GM19025 (cell line): ENCODE data around the gene BHLHA15.

Experiments used
- ATAC-seq: cut with Tn5 transposase; IDR thresholded peaks from one replicate; pipeline ENCODE4 v1.9.1; 2021; ENCODE audit warnings: mild to moderate bottlenecking, low read depth, moderate library complexity; ENCODE audit not compliant: unreplicated experiment

The BHLHA15 gene

GRCh38 chr7:98211221-98211675 lies at the start of gene BHLHA15:
BHLHA15 (plus strand) TSS chr7:98211439; CDS start chr7:98212310, 871 bp downstream.
- no peak for ATAC-seq

- ATAC-seq: no peak
These were observed 48.5 kb upstream of the BHLHA15 start for GRCh38 chr7:98162758-98163157.

DNA sequence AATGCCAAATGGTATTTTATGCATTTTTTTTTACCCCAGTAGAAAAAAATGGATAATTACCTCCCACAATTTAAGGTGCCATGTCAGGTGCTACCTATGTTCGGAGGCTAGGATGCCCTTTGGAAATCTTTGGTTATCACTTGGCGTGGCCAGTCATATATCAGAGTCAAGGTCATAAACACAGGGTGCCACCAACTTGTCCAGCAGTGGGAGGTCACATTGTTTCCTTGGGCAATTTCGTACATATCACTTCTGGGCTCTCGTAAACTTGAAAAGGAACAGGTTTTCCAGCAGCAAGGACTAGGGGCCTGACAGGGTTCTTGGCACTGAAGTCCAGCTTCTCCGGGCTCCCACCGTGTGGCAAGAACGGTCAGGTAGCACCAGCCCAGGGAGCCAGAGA lies 48.0 kb upstream of the BHLHA15 start:
- no peak for ATAC-seq

GRCh38 chr7:98163704-98164494 lies 47.3 kb upstream of the BHLHA15 start:
- ATAC-seq: no peak

GRCh38 chr7:98165827-98166667 lies 45.2 kb upstream of the BHLHA15 start:
- ATAC-seq: no peak

DNA sequence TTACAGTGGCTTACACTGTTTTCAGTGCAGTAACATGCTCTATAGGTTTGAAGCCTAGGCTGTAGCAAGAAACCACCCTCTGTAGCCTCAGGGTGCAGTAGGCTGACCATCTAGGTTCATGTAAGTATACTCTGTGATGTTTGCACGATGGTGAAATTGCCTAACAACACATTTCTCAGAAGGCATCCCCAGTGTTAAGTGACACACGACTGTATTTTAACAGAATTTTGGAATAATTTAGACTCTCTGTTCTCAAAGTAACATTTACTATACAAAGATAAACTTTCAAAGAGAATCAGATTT lies 44.6 kb upstream of the BHLHA15 start:
- no peak for ATAC-seq

- ATAC-seq: no peak
These were observed 43.6 kb upstream of the BHLHA15 start for GRCh38 chr7:98167653-98168052.

DNA sequence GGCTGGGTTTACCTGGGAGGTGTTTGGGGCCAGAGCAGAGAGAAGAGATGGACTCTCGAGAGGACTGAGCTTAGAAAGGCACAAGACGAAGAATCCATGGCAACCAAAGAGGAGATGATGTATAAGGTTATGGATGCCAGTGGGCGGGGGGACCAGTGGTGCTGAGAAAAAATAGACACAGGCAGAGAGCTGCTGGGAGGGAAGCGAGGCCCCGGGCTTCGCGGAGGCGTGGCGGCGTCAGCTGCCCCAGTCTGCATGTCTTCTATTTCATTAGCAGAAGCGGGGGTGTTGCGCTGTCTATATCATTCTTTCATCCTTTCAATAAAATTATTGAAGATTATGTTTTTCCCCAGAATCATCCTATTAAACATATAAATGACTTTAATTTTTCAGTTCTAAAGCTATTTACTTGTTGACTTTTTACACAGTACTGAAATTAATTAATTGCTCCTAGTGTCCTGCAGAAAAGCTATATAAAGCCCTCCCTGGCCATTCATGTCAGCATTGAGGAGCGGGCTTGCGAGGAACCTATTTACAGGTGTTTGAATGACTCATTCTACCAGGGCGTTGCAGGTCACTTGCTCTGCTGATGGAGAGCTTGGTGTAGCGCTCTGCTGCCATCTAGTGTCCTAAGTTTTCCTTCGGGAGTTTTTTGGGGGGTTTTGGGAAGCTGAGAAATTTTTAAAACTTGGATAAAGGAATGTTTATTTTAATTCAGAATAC lies 42.9 kb upstream of the BHLHA15 start:
- ATAC-seq: no peak

DNA sequence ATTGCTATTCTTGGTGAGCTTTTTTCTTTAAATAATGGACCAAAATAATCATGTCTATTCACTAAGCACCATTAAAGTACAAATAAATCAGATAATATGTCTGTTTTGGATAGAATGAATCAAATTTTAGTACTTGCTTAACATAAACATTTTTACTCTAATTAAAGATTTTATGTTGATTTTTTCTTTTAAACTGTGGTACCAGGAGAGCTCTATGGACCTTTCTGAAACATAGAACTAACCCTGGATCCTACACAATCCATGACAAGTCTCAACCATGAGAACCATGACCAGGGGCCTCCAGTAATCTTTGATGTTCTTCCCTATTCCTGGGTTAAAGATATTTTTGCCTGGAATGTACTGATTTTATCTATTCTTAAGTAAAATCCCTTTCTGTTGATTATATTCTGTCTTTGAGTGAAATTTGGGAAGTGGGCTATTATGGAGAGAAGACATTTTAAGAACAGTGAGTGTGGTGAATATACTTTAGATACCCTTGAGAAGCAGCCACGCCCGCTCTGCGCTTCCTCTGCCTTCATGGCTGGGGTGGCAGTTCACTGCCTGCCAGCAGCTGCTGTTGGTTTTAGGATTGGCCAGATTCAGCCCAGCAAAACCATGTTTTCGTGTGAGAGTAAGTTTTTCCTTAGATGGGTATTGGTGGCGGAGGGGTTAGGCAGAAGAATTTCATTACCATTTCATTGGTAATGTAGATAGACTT lies 42.2 kb upstream of the BHLHA15 start:
- ATAC-seq: no peak

- ATAC-seq: no peak
These were observed 40.3 kb upstream of the BHLHA15 start for GRCh38 chr7:98170966-98171365.

DNA sequence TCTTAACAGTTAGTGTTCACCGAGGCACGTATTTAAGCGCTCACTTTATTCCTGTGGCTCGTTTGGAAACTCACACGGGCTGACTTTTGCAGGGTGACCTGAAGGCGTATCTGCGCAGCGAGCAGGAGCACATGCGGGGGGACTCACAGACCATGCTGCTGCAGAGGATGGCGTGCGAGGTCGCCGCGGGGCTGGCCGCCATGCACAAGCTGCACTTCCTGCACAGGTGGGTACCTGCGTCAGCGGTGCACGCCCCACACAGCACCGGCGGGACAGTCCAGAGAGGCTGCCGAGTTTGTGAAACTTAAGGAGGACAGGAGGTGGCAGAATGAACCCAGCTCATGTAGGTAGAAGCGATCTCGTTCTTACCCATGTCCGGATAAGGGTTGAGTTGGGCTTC lies 39.8 kb upstream of the BHLHA15 start:
- ATAC-seq: no peak

DNA sequence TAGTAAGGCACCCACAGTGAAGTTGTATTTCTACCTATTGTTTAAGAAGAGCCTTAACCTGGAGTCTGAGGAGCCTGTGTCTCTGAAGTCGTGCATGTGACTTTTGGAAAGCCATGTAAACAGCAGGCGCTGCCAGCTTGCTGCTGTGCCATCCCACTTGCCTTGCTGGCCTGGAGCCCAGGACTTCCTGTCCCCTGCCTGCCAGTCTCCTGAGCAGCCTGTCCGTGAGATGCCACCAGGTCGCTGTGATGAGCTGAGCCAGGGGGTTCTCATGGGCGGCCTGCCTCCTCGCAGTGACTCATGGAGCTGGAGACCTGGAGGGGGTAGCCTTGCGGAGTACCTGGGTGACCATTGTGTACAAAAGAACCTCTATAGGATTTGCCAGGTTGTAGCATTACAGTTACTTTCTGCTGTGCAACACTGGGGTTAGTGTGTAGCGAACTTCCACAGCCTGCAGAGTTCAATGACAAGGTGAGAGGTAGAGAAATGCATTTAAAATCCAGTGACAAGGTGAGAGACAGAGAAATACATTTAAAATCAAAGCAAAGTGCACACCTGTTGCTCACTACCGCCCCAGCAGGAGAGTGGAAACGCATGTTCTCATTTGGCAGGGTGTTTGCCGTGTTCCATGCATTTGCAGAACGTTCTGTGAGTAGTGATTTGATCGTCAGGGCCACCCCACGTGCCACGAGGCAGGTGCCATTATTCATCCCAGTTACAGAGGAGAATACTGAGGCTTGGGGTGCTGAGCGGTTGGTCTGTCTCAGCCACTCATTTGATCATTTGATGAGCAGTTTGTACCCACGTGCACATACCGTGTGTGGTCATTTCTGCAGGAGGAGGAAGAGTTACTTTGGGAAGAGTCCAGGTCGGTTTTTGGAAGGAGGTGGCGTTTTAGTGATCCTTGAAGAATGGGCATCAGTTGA lies 36.6 kb upstream of the BHLHA15 start:
- no peak for ATAC-seq

DNA sequence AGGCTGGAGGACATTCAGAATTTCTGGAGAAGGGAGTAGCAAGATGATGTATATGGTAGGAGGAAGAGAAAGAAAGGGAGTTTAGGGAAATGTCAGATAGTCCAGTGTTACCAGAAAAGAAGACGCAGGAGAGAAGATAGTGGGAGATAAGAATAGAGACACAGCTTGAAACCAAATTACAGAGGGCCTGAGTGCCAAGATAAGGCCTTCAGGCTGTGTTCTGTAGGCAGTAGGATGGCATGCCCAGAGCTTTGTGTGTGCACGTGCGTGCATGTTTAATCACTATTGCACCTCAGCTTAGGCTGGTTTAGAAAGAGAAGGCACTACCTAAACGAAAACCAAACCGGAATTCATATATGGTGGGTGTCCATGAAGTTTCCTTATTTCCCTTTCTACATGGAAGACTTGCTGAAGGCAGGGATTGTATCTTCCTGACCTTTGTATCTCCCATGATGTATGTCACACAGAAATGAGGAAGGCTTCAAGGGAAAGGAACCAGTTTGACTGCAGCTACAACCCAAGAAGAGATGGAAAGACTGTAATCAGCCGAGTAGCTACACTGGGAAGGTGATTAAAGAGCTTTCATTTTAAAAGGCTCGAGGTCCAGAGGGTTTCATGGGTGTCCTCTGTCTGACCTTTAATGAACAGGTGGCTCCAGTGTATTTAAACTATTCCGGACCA lies 35.8 kb upstream of the BHLHA15 start:
- ATAC-seq: no peak

GRCh38 chr7:98177553-98177952 lies 33.7 kb upstream of the BHLHA15 start:
- ATAC-seq: no peak

GRCh38 chr7:98178321-98178720 lies 32.9 kb upstream of the BHLHA15 start:
- no peak for ATAC-seq

DNA sequence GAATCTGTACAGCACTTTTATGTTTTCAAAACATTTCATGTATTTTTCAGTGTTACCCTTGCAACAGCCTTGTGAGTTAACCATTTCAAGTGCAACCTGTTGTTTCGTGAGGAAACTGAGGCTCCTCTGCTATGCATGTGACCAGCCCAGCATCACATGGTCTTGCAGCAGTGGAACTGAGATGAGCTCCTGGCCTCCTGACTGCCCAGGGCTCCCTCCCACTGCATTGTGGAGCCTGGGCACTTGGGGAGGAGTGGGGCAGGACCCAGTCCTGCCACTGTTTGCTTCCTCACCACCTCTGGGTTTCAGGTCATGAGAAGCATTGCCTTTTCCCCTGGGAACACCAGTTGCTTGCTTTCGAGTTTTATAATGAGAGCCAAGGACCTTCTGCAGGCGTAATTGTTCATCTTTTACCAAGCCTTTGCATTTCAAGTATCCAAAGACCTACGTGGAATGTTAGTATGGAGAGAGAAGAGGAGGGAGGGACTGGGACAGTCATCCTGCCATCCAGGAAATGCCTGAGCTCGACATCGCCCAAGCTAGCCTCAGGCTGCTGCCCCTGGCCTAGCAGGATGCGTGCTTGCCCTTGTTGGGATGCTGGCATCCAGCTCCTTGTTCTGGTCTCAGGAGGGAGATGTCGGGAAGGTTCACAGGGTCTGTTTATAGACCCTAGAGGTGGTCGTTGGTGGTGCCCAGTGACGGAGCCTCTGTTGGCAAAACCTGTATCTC lies 32.3 kb upstream of the BHLHA15 start:
- no peak for ATAC-seq

- no peak for ATAC-seq
These were observed 30.5 kb upstream of the BHLHA15 start for GRCh38 chr7:98180751-98181150.

DNA sequence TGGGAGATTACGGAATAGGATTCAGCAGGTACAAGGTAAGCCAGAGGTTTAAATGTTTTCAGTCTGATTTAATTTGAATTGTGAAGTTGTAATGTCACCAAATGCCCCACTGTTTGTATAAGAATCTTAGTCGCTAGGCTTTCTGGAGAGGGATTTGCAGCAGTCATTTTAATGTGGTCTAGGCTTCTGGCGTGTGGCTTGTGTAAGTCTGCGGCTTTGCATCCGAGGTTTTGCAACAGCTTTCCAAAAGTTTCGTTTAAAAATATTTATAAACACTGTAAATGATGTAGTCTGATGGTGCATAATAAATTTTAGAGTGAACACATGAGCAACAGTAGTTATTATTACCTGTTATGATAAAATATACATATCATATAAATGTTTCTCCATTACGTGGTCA lies 26.1 kb upstream of the BHLHA15 start:
- ATAC-seq: no peak
